Panc1 (cell line): Measurements from ENCODE around the gene CALD1. TPM values are rescaled to one million over a fixed set of nuclear protein-coding genes. Genes with fewer than 3 reads are reported as not detected.

Source experiments
- ATAC-seq: fragments of 200-7000 bp; cut with Tn5 transposase; 2 replicates; pipeline ENCODE4 v1.9.1; 2020; ENCODE audit warnings: mild to moderate bottlenecking, moderate library complexity
- BruUV-seq: library from RNA; stranded (reverse); fragments of 400-500 nt; replicated peaks from 2 replicates; lab custom pipeline; 2021; lab: Mats Ljungman, UMichigan
- CTCF ChIA-PET: fragments of 300-600 bp; sonication (Branson Sonifier 250); formaldehyde crosslinking; loops from one replicate; lab custom pipeline; 2022; ENCODE audit warnings: antibody characterized with exemption; lab: Charles Lee
- POLR2A ChIA-PET: fragments of 300-600 bp; sonication (Branson Sonifier 250); formaldehyde crosslinking; loops from one replicate; lab custom pipeline; 2022; ENCODE audit warnings: antibody characterized with exemption; lab: Charles Lee
- DNase-seq: peaks from one replicate; pipeline ENCODE4 v3.0.0-alpha.2; 2010; ENCODE audit warnings: low read depth, low spot score
- H3K27ac ChIP-seq: 2 replicates; pipeline ENCODE4 v1.5.1; 2011; ENCODE audit warnings: mild to moderate bottlenecking, low read length, inconsistent platforms
- H3K27me3 ChIP-seq: fragments of 200-500 bp; sonication (Bioruptor generic); 2 replicates; pipeline ENCODE4 v1.6.0; 2014; ENCODE audit warnings: low read length, inconsistent platforms; ENCODE audit not compliant: control insufficient read depth, insufficient read depth
- H3K36me3 ChIP-seq: fragments of 200-500 bp; sonication (Bioruptor generic); 2 replicates; pipeline ENCODE4 v1.5.1; 2014; ENCODE audit warnings: inconsistent platforms, mild to moderate bottlenecking, low read length, moderate library complexity; ENCODE audit not compliant: control insufficient read depth, insufficient read depth
- H3K4me1 ChIP-seq: 2 replicates; pipeline ENCODE4 v1.5.1; 2011; ENCODE audit warnings: inconsistent platforms, mild to moderate bottlenecking, low read length, moderate library complexity; ENCODE audit not compliant: control insufficient read depth, insufficient read depth
- H3K4me3 ChIP-seq, 2 experiments: 2 replicates each; pipeline ENCODE4 v1.5.1; 2011 to 2012; ENCODE audit warnings: low read depth in 2 of 2, low read length in 2 of 2, mild to moderate bottlenecking in 2 of 2, inconsistent platforms in 1 of 2, moderate library complexity in 1 of 2
- H3K9me3 ChIP-seq: fragments of 200-500 bp; sonication (Bioruptor generic); 2 replicates; pipeline ENCODE4 v1.5.1; 2014; ENCODE audit warnings: low read depth, mild to moderate bottlenecking, inconsistent platforms, low read length, moderate library complexity; ENCODE audit not compliant: control insufficient read depth, insufficient read depth
- CTCF ChIP-seq: fragments of 450-650 bp; IDR thresholded peaks from 2 replicates; pipeline ENCODE4 v1.5.1; 2017; ENCODE audit warnings: mild to moderate bottlenecking
- POLR2AphosphoS5 ChIP-seq: IDR thresholded peaks from 2 replicates; pipeline ENCODE4 v1.6.1; 2012; ENCODE audit warnings: mild to moderate bottlenecking, low read depth, low read length, moderate library complexity
- SIN3A ChIP-seq: IDR thresholded peaks from 2 replicates; pipeline ENCODE4 v1.6.1; 2012; ENCODE audit warnings: low read depth, mild to moderate bottlenecking, low read length, moderate library complexity, borderline replicate concordance; ENCODE audit not compliant: insufficient read depth
- TCF7L2 ChIP-seq: IDR thresholded peaks from 2 replicates; pipeline ENCODE4 v1.6.1; 2011; ENCODE audit warnings: mild to moderate bottlenecking, low read depth, low read length, inconsistent platforms
- in situ Hi-C: cut with HindIII; loops from 2 replicates; pipeline ENCODE4 v1.10.0; 2016; ENCODE audit warnings: low sequenced_read_pairs, low pct_unique_long_range_greater_than_20kb
- intact Hi-C: fragments of 100-400 bp; cut with micrococcal nuclease; formaldehyde crosslinking; loops from one replicate; pipeline ENCODE4 v1.10.0; 2022; ENCODE audit not compliant: unreplicated experiment
- total RNA-seq: library from RNA; stranded (reverse); gene quantifications from one replicate; pipeline ENCODE4 v1.2.1, GENCODE V29; 2021; ENCODE audit not compliant: unreplicated experiment
- TF ChIP-seq, protein P1 (sequence below), 2 experiments: IDR thresholded peaks; 2 replicates each; pipeline ENCODE4 v1.6.1; 2011 to 2012; ENCODE audit warnings: low read depth in 2 of 2, control low read depth in 1 of 2, low read length in 1 of 2, mild to moderate bottlenecking in 1 of 2, moderate library complexity in 1 of 2; ENCODE audit not compliant: insufficient read depth in 1 of 2

Gene CALD1
- total RNA-seq, 1 experiment from 2014 or later: 9.2 TPM

- no TSS peak for BruUV-seq
- in situ Hi-C loops (no loop called here), intact Hi-C loops (no loop called here)
- TF ChIP-seq SIN3A: no peak
- no peak for TF ChIP-seq POLR2AphosphoS5
- TF ChIP-seq CTCF: no peak
- TF ChIP-seq, protein P1, sequence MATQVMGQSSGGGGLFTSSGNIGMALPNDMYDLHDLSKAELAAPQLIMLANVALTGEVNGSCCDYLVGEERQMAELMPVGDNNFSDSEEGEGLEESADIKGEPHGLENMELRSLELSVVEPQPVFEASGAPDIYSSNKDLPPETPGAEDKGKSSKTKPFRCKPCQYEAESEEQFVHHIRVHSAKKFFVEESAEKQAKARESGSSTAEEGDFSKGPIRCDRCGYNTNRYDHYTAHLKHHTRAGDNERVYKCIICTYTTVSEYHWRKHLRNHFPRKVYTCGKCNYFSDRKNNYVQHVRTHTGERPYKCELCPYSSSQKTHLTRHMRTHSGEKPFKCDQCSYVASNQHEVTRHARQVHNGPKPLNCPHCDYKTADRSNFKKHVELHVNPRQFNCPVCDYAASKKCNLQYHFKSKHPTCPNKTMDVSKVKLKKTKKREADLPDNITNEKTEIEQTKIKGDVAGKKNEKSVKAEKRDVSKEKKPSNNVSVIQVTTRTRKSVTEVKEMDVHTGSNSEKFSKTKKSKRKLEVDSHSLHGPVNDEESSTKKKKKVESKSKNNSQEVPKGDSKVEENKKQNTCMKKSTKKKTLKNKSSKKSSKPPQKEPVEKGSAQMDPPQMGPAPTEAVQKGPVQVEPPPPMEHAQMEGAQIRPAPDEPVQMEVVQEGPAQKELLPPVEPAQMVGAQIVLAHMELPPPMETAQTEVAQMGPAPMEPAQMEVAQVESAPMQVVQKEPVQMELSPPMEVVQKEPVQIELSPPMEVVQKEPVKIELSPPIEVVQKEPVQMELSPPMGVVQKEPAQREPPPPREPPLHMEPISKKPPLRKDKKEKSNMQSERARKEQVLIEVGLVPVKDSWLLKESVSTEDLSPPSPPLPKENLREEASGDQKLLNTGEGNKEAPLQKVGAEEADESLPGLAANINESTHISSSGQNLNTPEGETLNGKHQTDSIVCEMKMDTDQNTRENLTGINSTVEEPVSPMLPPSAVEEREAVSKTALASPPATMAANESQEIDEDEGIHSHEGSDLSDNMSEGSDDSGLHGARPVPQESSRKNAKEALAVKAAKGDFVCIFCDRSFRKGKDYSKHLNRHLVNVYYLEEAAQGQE (IDR thresholded peaks at IDR 0.05; ENCODE audit: insufficient read depth in 1 of 2, low read depth in 2 of 2, low read length in 1 of 2): no peak
- TF ChIP-seq TCF7L2: no peak
- H3K9me3 ChIP-seq: no peaks in the 10 kb centered on the region
- no peaks in the 10 kb centered on the region for H3K27me3 ChIP-seq
- no peaks in the 10 kb centered on the region for H3K36me3 ChIP-seq
- POLR2A ChIA-PET: no interaction called here
- H3K27ac ChIP-seq: no peak overlapping the region
- CTCF ChIA-PET: no interaction called here
- H3K4me1 ChIP-seq: no peaks in the 10 kb centered on the region
- no peak for DNase-seq
- ATAC-seq: no peak
- H3K4me3 ChIP-seq: no peak overlapping the region
Measured at GRCh38 chr7:134903073-134903790, 123.8 kb downstream of the CALD1 start.

DNA sequence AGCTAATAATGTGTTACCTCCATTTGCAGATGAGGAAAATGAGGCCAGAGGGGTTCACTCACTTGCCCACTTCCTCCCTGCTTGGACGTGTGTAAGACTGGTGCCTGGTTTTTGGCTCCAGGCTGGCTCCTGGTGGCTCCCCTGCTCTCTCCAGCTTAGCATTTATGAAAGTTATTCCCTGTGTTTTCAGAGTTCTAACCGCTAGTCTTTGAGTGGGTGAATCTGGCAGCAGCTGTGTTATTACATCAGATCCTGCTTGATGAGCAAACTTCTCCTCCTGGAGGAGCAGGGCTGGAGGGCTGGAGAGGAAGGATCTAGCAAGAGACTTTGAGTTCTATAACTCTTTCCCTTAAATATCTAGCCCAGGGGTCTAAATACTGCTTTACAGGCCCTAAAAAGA lies 125.9 kb downstream of the CALD1 start:
- ChIA-PET CTCF (no interaction called here), POLR2A (no interaction called here)
- Histone ChIP-seq H3K36me3 (no peaks in the 10 kb centered on the region; the same call in 1 of the 2 replicates), H3K4me3 (no peak overlapping the region), H3K27ac (no peak overlapping the region), H3K9me3 (no peaks in the 10 kb centered on the region), H3K4me1 (no peaks in the 10 kb centered on the region), H3K27me3 (no peaks in the 10 kb centered on the region)
- intact Hi-C loops (no loop called here), in situ Hi-C loops (no loop called here)
- BruUV-seq: no TSS peak
- ATAC-seq (no peak), DNase-seq (no peak)
- TF ChIP-seq TCF7L2 (no peak), SIN3A (no peak), CTCF (no peak), POLR2AphosphoS5 (no peak)
- TF ChIP-seq, protein P1 (IDR thresholded peaks at IDR 0.05; ENCODE audit: insufficient read depth in 1 of 2, low read depth in 2 of 2, low read length in 1 of 2): no peak
